Activated B cell treated with CpG ODN at 0.5 μM for 24 hours (primary cell): ENCODE results near the gene ZSWIM9. TPM values are rescaled to one million over a fixed set of nuclear protein-coding genes. Genes with fewer than 3 reads are reported as not detected.

Source experiments
- ATAC-seq: fragments of 200-7000 bp; cut with Tn5 transposase; one replicate; pipeline ENCODE4 v1.10.0; 2021; ENCODE audit warnings: low read depth, mild to moderate bottlenecking, moderate library complexity
- CTCF ChIA-PET: fragments of 350-600 bp; sonication (Branson Sonifier 250); formaldehyde crosslinking; loops from one replicate; lab custom pipeline; 2021; ENCODE audit warnings: antibody characterized with exemption; lab: Charles Lee
- POLR2A ChIA-PET: fragments of 350-600 bp; sonication (Branson Sonifier 250); formaldehyde crosslinking; loops from one replicate; lab custom pipeline; 2021; ENCODE audit warnings: antibody characterized with exemption; lab: Charles Lee
- DNase-seq: peaks from one replicate; pipeline ENCODE4 v3.0.0; 2022
- H3K27ac Mint-ChIP-seq: one replicate; pipeline ENCODE4 v1.8.0; 2020; ENCODE audit warnings: mixed read lengths
- H3K27me3 Mint-ChIP-seq: one replicate; pipeline ENCODE4 v1.8.0; 2021; ENCODE audit warnings: mixed read lengths
- H3K36me3 Mint-ChIP-seq: one replicate; pipeline ENCODE4 v1.8.0; 2021; ENCODE audit warnings: low read depth, mixed read lengths
- H3K4me1 Mint-ChIP-seq: one replicate; pipeline ENCODE4 v1.8.0; 2021; ENCODE audit warnings: mixed read lengths
- H3K4me3 Mint-ChIP-seq: one replicate; pipeline ENCODE4 v1.8.0; 2020; ENCODE audit warnings: mild to moderate bottlenecking, mixed read lengths
- H3K9me3 Mint-ChIP-seq: one replicate; pipeline ENCODE4 v1.8.0; 2020; ENCODE audit warnings: mixed read lengths
- intact Hi-C: fragments of 100-400 bp; cut with micrococcal nuclease; formaldehyde crosslinking; loops from one replicate; pipeline ENCODE4 v1.15.1; 2024
- total RNA-seq: library from RNA; stranded (reverse); gene quantifications from 2 replicates; pipeline ENCODE4 v1.2.3, GENCODE V29; 2022
- TF ChIP-seq, protein P1 (sequence below): fragments of 200-600 bp; IDR thresholded peaks from one replicate; pipeline ENCODE4 v1.8.0; 2022; ENCODE audit warnings: antibody characterized with exemption, mild to moderate bottlenecking

Gene ZSWIM9
- total RNA-seq, 1 donor from 2014 or later: 8.6 TPM

DNA sequence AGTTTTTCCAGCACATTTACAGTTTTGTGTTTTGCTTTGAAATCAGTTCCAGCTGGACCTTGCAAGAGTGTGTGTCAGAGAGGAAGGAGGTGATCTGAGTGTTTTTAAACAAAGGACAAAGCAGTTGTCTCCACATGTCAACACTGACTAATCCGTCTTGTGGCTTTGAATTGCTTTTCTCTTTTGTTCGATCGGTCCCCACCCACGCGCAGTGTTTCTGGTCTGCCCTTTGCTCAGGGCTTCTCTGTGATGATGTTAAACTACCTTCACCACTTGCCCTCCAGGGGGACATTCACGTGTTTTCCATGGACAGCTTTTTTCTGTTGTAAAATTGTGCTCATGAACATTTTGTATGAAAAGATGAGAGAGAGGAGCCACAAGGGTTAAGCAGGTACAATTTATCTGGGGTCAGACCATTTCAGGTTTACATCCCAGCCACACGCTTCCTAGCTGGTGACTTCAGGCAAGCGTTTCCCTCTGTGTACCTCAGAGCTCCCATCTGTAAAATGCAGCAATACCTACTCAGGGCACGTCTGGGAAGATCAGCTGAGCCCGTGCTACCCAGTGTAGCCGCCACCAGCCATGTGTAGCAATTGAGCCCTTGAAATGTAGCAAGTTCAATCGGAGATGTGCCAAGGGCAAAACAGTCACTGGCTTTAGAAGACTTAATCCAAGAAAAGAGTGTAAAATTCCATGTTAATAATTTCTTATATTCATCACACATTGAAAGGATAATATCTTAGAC is 46.4 kb upstream of the ZSWIM9 start:
- Mint-ChIP-seq H3K27me3 (no peaks in the 10 kb centered on the region), H3K9me3 (peaks cover 9% of the 10 kb centered on the region), H3K4me3 (no peak overlapping the region), H3K27ac (no peak overlapping the region), H3K36me3 (peaks cover 76% of the 10 kb centered on the region), H3K4me1 (peaks cover 11% of the 10 kb centered on the region)
- ATAC-seq: no peak
- ChIA-PET POLR2A (no interaction called here), CTCF (interaction anchor here (1.7 kb wide), 1 partner anchor 22 kb away, joined by 4 read pairs; no protein-coding TSS in a partner anchor)
- DNase-seq: no peak
- TF ChIP-seq, protein P1, sequence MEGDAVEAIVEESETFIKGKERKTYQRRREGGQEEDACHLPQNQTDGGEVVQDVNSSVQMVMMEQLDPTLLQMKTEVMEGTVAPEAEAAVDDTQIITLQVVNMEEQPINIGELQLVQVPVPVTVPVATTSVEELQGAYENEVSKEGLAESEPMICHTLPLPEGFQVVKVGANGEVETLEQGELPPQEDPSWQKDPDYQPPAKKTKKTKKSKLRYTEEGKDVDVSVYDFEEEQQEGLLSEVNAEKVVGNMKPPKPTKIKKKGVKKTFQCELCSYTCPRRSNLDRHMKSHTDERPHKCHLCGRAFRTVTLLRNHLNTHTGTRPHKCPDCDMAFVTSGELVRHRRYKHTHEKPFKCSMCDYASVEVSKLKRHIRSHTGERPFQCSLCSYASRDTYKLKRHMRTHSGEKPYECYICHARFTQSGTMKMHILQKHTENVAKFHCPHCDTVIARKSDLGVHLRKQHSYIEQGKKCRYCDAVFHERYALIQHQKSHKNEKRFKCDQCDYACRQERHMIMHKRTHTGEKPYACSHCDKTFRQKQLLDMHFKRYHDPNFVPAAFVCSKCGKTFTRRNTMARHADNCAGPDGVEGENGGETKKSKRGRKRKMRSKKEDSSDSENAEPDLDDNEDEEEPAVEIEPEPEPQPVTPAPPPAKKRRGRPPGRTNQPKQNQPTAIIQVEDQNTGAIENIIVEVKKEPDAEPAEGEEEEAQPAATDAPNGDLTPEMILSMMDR: no peak
- intact Hi-C loops: no loop called here

DNA sequence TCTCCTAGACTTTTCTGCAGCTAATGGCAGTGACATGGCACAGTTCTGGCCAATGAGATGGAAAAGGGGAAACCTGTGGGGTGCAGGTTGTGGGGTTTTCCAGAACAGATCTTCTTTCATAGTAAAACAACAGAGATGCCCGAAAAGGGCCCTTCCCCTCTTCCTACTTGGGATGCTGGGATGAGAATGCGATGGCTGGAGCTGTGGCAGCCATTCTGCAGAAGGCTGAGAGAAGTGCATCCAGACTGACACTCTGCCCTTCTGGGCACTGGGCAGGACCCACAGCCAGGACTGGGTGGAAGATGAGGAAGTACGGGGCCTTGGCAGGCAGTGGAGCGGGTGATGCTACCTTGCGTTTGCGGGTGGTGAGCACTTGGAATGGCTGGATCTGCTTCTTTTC is 42.9 kb upstream of the ZSWIM9 start:
- intact Hi-C loops: no loop called here
- H3K27me3 Mint-ChIP-seq: no peaks in the 10 kb centered on the region
- ATAC-seq (no peak), DNase-seq (no peak)
- H3K36me3 Mint-ChIP-seq: peaks cover 83% of the 10 kb centered on the region
- TF ChIP-seq, protein P1: no peak
- peaks cover 2% of the 10 kb centered on the region for H3K4me1 Mint-ChIP-seq
- ChIA-PET POLR2A (no interaction called here), CTCF (no interaction called here)
- H3K9me3 Mint-ChIP-seq: peaks cover 4% of the 10 kb centered on the region
- no peak overlapping the region for H3K4me3 Mint-ChIP-seq
- H3K27ac Mint-ChIP-seq: no peak overlapping the region

DNA sequence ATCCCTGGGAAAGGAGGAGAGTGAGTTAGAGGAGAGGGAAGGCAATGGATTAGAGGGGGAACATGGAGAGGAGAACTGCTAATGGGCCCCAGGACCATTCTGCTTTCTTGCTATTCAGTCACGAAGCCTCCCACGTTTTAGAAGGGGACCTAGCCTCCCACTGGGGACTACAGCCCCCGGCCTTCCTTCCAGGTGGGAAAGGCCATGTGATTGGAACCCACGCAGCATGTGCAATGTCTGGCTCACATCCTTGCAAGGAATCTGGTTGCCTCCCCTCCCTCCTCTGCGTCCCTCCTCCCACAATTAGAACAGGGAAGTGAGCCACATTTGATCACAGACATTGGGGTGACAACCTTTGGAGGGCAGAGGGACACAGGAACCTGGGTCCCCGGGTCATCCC is 37.4 kb upstream of the ZSWIM9 start:
- H3K36me3 Mint-ChIP-seq: peaks cover 52% of the 10 kb centered on the region
- no peak overlapping the region for H3K4me3 Mint-ChIP-seq
- ChIA-PET CTCF (no interaction called here), POLR2A (no interaction called here)
- H3K27me3 Mint-ChIP-seq: no peaks in the 10 kb centered on the region
- TF ChIP-seq, protein P1: no peak
- no peak overlapping the region for H3K27ac Mint-ChIP-seq
- no peak for DNase-seq
- intact Hi-C loops: no loop called here
- H3K4me1 Mint-ChIP-seq: no peaks in the 10 kb centered on the region
- ATAC-seq: no peak
- no peaks in the 10 kb centered on the region for H3K9me3 Mint-ChIP-seq

DNA sequence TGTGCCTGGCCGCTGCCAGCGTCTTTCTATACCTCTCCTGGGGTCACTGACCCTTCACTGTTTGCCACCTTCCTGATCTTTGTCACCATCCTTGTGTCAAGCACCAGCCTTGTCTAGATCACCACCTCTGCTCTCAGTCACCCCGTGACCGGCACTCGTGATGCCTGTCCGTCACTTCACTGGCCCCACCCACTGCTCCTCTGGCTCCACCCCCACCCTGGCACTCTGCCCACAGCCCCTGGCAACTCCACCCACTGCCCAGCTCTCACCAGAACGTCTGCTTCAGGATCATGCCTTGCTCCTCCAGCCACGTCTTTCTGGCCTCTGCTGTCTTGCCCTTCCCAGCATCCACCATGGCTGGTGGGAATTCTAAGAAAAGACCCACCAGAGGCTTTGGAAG is 35.1 kb upstream of the ZSWIM9 start:
- POLR2A ChIA-PET: no interaction called here
- no peaks in the 10 kb centered on the region for H3K9me3 Mint-ChIP-seq
- TF ChIP-seq, protein P1: no peak
- no peak overlapping the region for H3K27ac Mint-ChIP-seq
- CTCF ChIA-PET: no interaction called here
- ATAC-seq (no peak), DNase-seq (no peak)
- H3K27me3 Mint-ChIP-seq: no peaks in the 10 kb centered on the region
- H3K4me3 Mint-ChIP-seq: no peak overlapping the region
- peaks cover 47% of the 10 kb centered on the region for H3K36me3 Mint-ChIP-seq
- no peaks in the 10 kb centered on the region for H3K4me1 Mint-ChIP-seq
- intact Hi-C loops: no loop called here

DNA sequence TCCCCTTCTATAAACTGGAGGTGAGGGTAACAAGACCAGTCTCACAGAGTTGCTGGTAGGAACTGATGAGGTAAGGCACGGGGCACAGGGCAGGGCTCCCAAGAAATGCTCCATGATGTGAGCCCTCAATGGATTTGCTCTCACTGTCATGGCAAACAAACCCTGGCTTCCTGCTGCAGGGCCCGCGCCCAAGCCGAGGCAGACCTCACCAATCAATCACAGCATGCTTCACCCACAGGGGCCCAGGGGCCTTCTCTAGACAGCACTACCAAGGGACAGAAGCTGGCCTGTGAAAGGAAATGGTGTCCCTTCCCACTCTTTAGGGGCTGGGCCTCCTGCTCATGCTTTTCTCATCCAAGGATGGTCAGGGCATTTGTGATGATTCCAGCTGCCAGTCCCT is 33.9 kb upstream of the ZSWIM9 start:
- DNase-seq (no peak), ATAC-seq (no peak)
- Mint-ChIP-seq H3K27me3 (no peaks in the 10 kb centered on the region), H3K36me3 (peaks cover 41% of the 10 kb centered on the region), H3K9me3 (no peaks in the 10 kb centered on the region), H3K4me3 (no peak overlapping the region), H3K4me1 (no peaks in the 10 kb centered on the region), H3K27ac (no peak overlapping the region)
- POLR2A ChIA-PET: no interaction called here
- TF ChIP-seq, protein P1: no peak
- intact Hi-C loops: no loop called here
- CTCF ChIA-PET: no interaction called here
